Activated naive CD4-positive, alpha-beta T cell (primary cell): Measurements from ENCODE around the gene OSBPL2.

Experiments
- DNase-seq, 4 experiments: peaks; one replicate each; lab custom pipeline; 2025; lab: John Stamatoyannopoulos, UW

Gene OSBPL2

GRCh38 chr20:62222266-62222850, 16.0 kb upstream of the OSBPL2 start:
- no peak for DNase-seq

GRCh38 chr20:62222972-62223371, 15.3 kb upstream of the OSBPL2 start:
- DNase-seq = no peak

- DNase-seq = no peak
Observed at GRCh38 chr20:62223571-62223970, 14.8 kb upstream of the OSBPL2 start.

GRCh38 chr20:62224113-62224855, 14.0 kb upstream of the OSBPL2 start:
- no peak for DNase-seq

- no peak for DNase-seq
Observed at GRCh38 chr20:62225026-62225425, 13.3 kb upstream of the OSBPL2 start.

- no peak for DNase-seq
Observed at GRCh38 chr20:62225820-62226635, 12.3 kb upstream of the OSBPL2 start.

GRCh38 chr20:62226707-62227590, 11.4 kb upstream of the OSBPL2 start:
- DNase-seq = no peak

- no peak for DNase-seq
Observed at GRCh38 chr20:62227591-62227976, 10.7 kb upstream of the OSBPL2 start.

GRCh38 chr20:62227977-62228958, 10.1 kb upstream of the OSBPL2 start:
- no peak for DNase-seq

- no peak for DNase-seq
Observed at GRCh38 chr20:62228982-62229545, 9.3 kb upstream of the OSBPL2 start.

GRCh38 chr20:62229667-62230066, 8.7 kb upstream of the OSBPL2 start:
- no peak for DNase-seq

GRCh38 chr20:62230276-62230675, 8.0 kb upstream of the OSBPL2 start:
- no peak for DNase-seq

- DNase-seq = no peak
Observed at GRCh38 chr20:62230696-62231095, 7.6 kb upstream of the OSBPL2 start.

GRCh38 chr20:62231292-62231691, 7.0 kb upstream of the OSBPL2 start:
- DNase-seq = no peak

GRCh38 chr20:62232194-62232593, 6.1 kb upstream of the OSBPL2 start:
- no peak for DNase-seq

- no peak for DNase-seq
Observed at GRCh38 chr20:62232770-62233645, 5.3 kb upstream of the OSBPL2 start.

GRCh38 chr20:62233684-62234083, 4.6 kb upstream of the OSBPL2 start:
- no peak for DNase-seq

GRCh38 chr20:62234339-62234738, 4.0 kb upstream of the OSBPL2 start:
- DNase-seq = no peak

GRCh38 chr20:62235001-62235776, 3.1 kb upstream of the OSBPL2 start:
- DNase-seq = no peak
